Mucosa of rectum (tissue), 2 donors: ENCODE results near the gene TBCE.
"Not testable (repeated sequence)": the region's sequence is repeated elsewhere in the genome, so short reads cannot be mapped to it uniquely, and the experiment has no call there.

Experiments
- H3K27ac ChIP-seq, 2 donors: one replicate each; pipeline ENCODE4 v1.7.0; 2013; ENCODE audit warnings: inconsistent platforms in 2 of 2, low read depth in 2 of 2, low read length in 2 of 2
- H3K27me3 ChIP-seq, 2 donors: one replicate each; pipeline ENCODE4 v1.7.0; 2013; ENCODE audit warnings: low read length in 2 of 2; ENCODE audit not compliant: control insufficient read depth in 2 of 2, insufficient read depth in 2 of 2
- H3K36me3 ChIP-seq, 2 donors: one replicate each; pipeline ENCODE4 v1.7.0; 2013; ENCODE audit warnings: low read length in 2 of 2; ENCODE audit not compliant: control insufficient read depth in 2 of 2, insufficient read depth in 2 of 2
- H3K4me1 ChIP-seq, 2 donors: one replicate each; pipeline ENCODE4 v1.7.0; 2013; ENCODE audit warnings: low read length in 2 of 2, mild to moderate bottlenecking in 1 of 2; ENCODE audit not compliant: control insufficient read depth in 2 of 2, insufficient read depth in 2 of 2
- H3K4me3 ChIP-seq, 2 donors: one replicate each; pipeline ENCODE4 v1.7.0; 2013; ENCODE audit warnings: low read length in 2 of 2
- H3K9ac ChIP-seq, 2 donors: one replicate each; pipeline ENCODE4 v1.7.0; 2013; ENCODE audit warnings: low read length in 2 of 2, low read depth in 1 of 2, mild to moderate bottlenecking in 1 of 2
- H3K9me3 ChIP-seq, 2 donors: one replicate each; pipeline ENCODE4 v1.7.0; 2013; ENCODE audit warnings: low read length in 2 of 2; ENCODE audit not compliant: control insufficient read depth in 2 of 2
- donor health status: healthy.
- donor health status: Normal muscosa, but diverticular disease.

The TBCE gene

GRCh38 chr1:235381955-235382739, 14.9 kb downstream of the TBCE start:
- H3K36me3 ChIP-seq, H3K9me3 ChIP-seq, H3K9ac ChIP-seq, H3K27ac ChIP-seq, H3K27me3 ChIP-seq, H3K4me1 ChIP-seq, H3K4me3 ChIP-seq: not testable (repeated sequence)

- not testable (repeated sequence) for H3K27me3 ChIP-seq, H3K27ac ChIP-seq
Measured at GRCh38 chr1:235385633-235386032, 18.4 kb downstream of the TBCE start.

DNA sequence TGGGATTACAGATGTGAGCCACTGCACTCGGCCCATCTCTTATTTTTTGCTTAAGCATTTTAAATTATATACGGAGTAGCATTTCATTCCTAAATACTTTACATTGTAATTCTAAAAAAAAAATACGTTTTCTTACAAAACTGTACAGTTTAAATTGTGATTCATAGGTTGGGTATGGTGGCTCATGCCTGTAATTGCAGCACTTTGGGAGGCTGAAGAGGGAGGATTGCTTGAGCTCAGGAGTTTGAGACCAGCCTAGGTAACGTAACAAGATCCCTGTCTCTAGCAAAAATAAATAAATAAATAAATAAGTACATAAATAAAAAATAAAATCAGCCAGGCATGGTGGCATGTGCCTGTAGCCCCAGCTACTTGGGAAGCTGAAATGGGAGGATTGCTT, 24.6 kb downstream of the TBCE start:
- H3K36me3 ChIP-seq: no peaks in the 10 kb centered on the region
- H3K27me3 ChIP-seq: no peaks in the 10 kb centered on the region
- H3K9me3 ChIP-seq: no peaks in the 10 kb centered on the region
- no peak overlapping the region for H3K9ac ChIP-seq
- no peak overlapping the region for H3K4me3 ChIP-seq
- no peaks in the 10 kb centered on the region for H3K4me1 ChIP-seq
- H3K27ac ChIP-seq: no peak overlapping the region

More at GRCh38 chr1:235385633-235386032, 18.4 kb downstream of the TBCE start:
- not testable (repeated sequence) for H3K4me1 ChIP-seq, H3K4me3 ChIP-seq, H3K36me3 ChIP-seq, H3K9me3 ChIP-seq, H3K9ac ChIP-seq

- Histone ChIP-seq H3K27me3 (no peaks in the 10 kb centered on the region), H3K4me3 (no peak overlapping the region), H3K36me3 (peaks cover 0 to 2% of the 10 kb centered on the region in 2 donors), H3K27ac (no peak overlapping the region), H3K9ac (no peak overlapping the region), H3K4me1 (no peaks in the 10 kb centered on the region), H3K9me3 (no peaks in the 10 kb centered on the region)
Measured at GRCh38 chr1:235397733-235398132, 30.5 kb downstream of the TBCE start.

DNA sequence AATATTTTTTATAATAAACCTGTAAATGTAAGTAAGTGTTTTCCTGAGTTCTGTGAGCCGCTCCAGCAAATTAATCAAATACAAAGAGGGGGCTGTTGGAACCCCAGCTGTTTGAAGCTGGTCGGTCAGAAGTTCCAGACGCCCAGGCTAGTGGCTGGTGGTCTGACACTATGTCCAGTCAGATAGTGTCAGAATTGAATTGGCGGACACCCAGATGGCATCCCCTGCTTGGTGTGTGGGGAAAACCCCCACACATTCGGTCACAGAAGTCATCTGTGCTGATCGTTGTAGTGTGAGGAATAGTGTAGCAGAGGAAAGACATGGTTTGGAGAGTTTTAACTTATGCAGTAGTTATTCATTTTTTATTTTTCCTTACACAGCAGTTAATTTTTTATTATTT, 32.4 kb downstream of the TBCE start:
- Histone ChIP-seq H3K4me1 (no peaks in the 10 kb centered on the region), H3K36me3 (peaks cover 2 to 3% of the 10 kb centered on the region in 2 donors), H3K27me3 (no peaks in the 10 kb centered on the region), H3K27ac (no peak overlapping the region), H3K9ac (no peak overlapping the region), H3K9me3 (no peaks in the 10 kb centered on the region), H3K4me3 (no peak overlapping the region)

- no peaks in the 10 kb centered on the region for H3K9me3 ChIP-seq
- no peaks in the 10 kb centered on the region for H3K27me3 ChIP-seq
- H3K9ac ChIP-seq: no peak overlapping the region
- peaks cover 2 to 3% of the 10 kb centered on the region in 2 donors for H3K36me3 ChIP-seq
- no peaks in the 10 kb centered on the region for H3K4me1 ChIP-seq
- H3K4me3 ChIP-seq: no peak overlapping the region
- no peak overlapping the region for H3K27ac ChIP-seq
Measured at GRCh38 chr1:235401251-235401650, 34.0 kb downstream of the TBCE start.

DNA sequence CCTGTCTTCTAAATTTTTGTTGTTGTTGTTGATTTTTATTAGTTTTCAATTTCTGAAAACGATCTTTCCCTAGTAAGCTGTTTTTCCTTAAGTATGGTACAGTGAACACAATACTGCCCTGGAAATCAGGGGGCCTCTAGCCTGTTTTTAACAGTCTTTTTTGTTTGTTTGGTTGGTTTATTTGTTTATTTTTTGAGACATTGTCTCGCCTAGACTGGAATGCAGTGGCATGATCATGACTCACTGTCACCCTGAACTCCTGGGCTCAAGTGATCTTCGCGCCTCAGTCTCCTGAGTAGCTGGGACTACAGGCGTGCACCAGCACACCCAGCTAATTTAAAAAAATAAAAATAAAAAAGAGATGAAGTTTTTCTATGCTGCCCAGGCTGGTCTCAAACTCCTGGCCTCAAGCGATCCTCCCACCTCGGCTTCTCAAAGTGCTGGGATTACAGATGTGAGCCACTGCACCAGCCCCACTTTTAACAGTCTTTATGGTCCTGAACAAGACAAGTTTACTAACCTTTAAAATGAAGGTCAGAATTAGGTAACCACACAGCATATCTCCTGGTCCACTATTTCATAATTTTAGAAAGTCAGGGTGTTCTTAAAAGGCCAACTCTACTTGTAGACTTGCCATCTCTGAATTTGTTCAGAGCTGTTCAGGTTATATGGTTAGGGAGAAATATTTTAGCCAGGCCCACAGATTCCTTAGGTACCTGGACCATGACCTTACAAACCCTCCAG, 35.4 kb downstream of the TBCE start:
- Histone ChIP-seq H3K27me3 (no peaks in the 10 kb centered on the region), H3K4me1 (no peaks in the 10 kb centered on the region), H3K9ac (no peak overlapping the region), H3K27ac (no peak overlapping the region), H3K9me3 (no peaks in the 10 kb centered on the region), H3K4me3 (no peak overlapping the region), H3K36me3 (peaks cover 2 to 3% of the 10 kb centered on the region in 2 donors)

GRCh38 chr1:235403593-235403992, 36.4 kb downstream of the TBCE start:
- Histone ChIP-seq H3K27ac (no peak overlapping the region), H3K4me1 (peaks cover 0 to 2% of the 10 kb centered on the region in 2 donors), H3K9ac (no peak overlapping the region), H3K9me3 (no peaks in the 10 kb centered on the region), H3K27me3 (no peaks in the 10 kb centered on the region), H3K36me3 (peaks cover 2 to 3% of the 10 kb centered on the region in 2 donors), H3K4me3 (no peak overlapping the region)

GRCh38 chr1:235404190-235404589, 37.0 kb downstream of the TBCE start:
- peaks cover 2 to 3% of the 10 kb centered on the region in 2 donors for H3K36me3 ChIP-seq

GRCh38 chr1:235407419-235407818, 40.2 kb downstream of the TBCE start:
- no peak overlapping the region for H3K27ac ChIP-seq
- no peaks in the 10 kb centered on the region for H3K9me3 ChIP-seq

More at GRCh38 chr1:235404190-235404589, 37.0 kb downstream of the TBCE start:
- H3K9ac ChIP-seq: no peak overlapping the region
- peaks cover 0 to 4% of the 10 kb centered on the region in 2 donors for H3K4me1 ChIP-seq
- no peaks in the 10 kb centered on the region for H3K9me3 ChIP-seq
- no peak overlapping the region for H3K27ac ChIP-seq
- H3K27me3 ChIP-seq: no peaks in the 10 kb centered on the region
- no peak overlapping the region for H3K4me3 ChIP-seq

More at GRCh38 chr1:235407419-235407818, 40.2 kb downstream of the TBCE start:
- Histone ChIP-seq H3K27me3 (no peaks in the 10 kb centered on the region), H3K4me1 (peaks cover 0 to 4% of the 10 kb centered on the region in 2 donors), H3K36me3 (peaks cover 0 to 3% of the 10 kb centered on the region in 2 donors), H3K9ac (no peak overlapping the region), H3K4me3 (no peak overlapping the region)
